Cardiac muscle cell (in vitro differentiated cells and primary cell): ENCODE results near the gene ACVR1. TPM values are rescaled to one million over a fixed set of nuclear protein-coding genes. Genes with fewer than 3 reads are reported as not detected.

Experiments used
- DNase-seq, 2 donors: peaks; one replicate each; pipeline versions ENCODE4 v3.0.0 to v3.0.0-alpha.2; 2010 to 2017; ENCODE audit warnings: low read depth in 1 of 2, low spot score in 1 of 2
- H3K27ac ChIP-seq: fragments of 200-600 bp; sonication (generic); 2 replicates; pipeline ENCODE4 v1.5.1; 2016
- H3K27me3 ChIP-seq: fragments of 200-600 bp; sonication (generic); 2 replicates; pipeline ENCODE4 v1.6.0; 2016; ENCODE audit warnings: control low read depth
- H3K36me3 ChIP-seq: fragments of 200-600 bp; sonication (generic); 2 replicates; pipeline ENCODE4 v1.5.1; 2016; ENCODE audit warnings: control low read depth
- H3K4me1 ChIP-seq: fragments of 200-600 bp; sonication (generic); 2 replicates; pipeline ENCODE4 v1.8.1; 2017; ENCODE audit warnings: low read depth, mild to moderate bottlenecking, mixed run types
- H3K4me3 ChIP-seq: fragments of 200-600 bp; sonication (generic); 2 replicates; pipeline ENCODE4 v1.5.1; 2016; ENCODE audit warnings: mild to moderate bottlenecking
- H3K9me3 ChIP-seq: fragments of 200-600 bp; sonication (generic); 2 replicates; pipeline ENCODE4 v1.5.1; 2017; ENCODE audit warnings: low read depth, mild to moderate bottlenecking, control low read depth
- polyA plus RNA-seq: library from polyadenylated mRNA; unstranded; fragments of >200 nt; fragmentation: Nextera tagmentation; extraction: Ambion mirVana; gene quantifications from 2 replicates; pipeline ENCODE4 v1.2.1, GENCODE V29; 2016
- total RNA-seq: library from RNA; depleted of rRNA; stranded (reverse); fragments of >200 nt; gene quantifications from 2 replicates; pipeline ENCODE4 v1.2.3, GENCODE V29; 2016
- TF ChIP-seq, protein P1 (sequence below): IDR thresholded peaks from 2 replicates; pipeline ENCODE4 v1.5.1; 2012; ENCODE audit warnings: low read depth, mild to moderate bottlenecking, low read length

Gene ACVR1
- total and polyA plus RNA-seq, 2 experiments from 2014 or later: 7.5 to 12.9 TPM

DNA sequence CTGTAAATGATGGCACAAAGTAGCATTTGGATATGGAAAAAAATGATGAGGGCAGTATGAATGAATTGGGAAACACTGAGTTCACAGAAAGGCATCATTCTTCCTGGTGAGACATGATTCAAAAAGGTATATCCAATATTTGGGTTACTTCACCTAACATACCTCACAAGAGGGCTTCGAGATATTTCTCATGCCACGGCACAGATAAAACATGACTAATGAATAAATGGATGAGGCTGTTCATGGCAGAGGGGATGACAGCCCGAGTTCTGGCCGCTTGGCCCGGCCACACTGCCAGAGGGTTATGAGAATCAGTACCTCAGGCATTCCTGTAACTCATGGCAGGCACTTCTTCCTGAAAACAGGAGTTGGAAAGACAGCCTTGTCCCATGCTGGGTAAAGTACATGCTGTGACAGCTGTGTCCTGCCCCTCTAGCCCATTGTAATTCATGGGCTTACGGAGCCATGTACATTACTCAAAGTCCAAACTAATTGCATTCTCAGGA lies 131.5 kb downstream of the ACVR1 start:
- Histone ChIP-seq H3K4me3 (no peak overlapping the region), H3K27me3 (no peaks in the 10 kb centered on the region), H3K9me3 (no peaks in the 10 kb centered on the region), H3K36me3 (no peaks in the 10 kb centered on the region), H3K27ac (no peak overlapping the region), H3K4me1 (no peaks in the 10 kb centered on the region)
- TF ChIP-seq, protein P1, sequence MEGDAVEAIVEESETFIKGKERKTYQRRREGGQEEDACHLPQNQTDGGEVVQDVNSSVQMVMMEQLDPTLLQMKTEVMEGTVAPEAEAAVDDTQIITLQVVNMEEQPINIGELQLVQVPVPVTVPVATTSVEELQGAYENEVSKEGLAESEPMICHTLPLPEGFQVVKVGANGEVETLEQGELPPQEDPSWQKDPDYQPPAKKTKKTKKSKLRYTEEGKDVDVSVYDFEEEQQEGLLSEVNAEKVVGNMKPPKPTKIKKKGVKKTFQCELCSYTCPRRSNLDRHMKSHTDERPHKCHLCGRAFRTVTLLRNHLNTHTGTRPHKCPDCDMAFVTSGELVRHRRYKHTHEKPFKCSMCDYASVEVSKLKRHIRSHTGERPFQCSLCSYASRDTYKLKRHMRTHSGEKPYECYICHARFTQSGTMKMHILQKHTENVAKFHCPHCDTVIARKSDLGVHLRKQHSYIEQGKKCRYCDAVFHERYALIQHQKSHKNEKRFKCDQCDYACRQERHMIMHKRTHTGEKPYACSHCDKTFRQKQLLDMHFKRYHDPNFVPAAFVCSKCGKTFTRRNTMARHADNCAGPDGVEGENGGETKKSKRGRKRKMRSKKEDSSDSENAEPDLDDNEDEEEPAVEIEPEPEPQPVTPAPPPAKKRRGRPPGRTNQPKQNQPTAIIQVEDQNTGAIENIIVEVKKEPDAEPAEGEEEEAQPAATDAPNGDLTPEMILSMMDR: no peak
- no peak for DNase-seq

DNA sequence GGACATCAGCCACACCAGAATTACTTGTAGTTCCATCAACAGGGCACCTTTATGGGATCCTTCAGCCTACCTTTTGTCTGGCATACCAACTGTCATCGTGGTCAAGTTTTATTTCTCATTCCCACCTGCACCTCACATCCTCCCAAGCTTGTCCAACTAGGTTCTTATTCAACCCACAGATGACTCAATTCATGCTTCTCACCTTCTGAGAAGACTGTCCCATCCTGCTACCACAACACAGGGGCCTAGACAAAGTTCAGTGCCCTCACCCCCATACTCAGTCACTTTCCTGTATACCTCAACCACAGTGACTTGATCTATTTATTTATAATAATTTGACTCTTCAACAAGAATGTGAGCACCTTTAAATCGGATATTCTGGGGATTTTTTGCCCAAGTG lies 133.1 kb downstream of the ACVR1 start:
- no peaks in the 10 kb centered on the region for H3K36me3 ChIP-seq
- no peak for DNase-seq
- TF ChIP-seq, protein P1: no peak
- no peak overlapping the region for H3K4me3 ChIP-seq
- H3K27me3 ChIP-seq: no peaks in the 10 kb centered on the region
- H3K4me1 ChIP-seq: no peaks in the 10 kb centered on the region
- H3K9me3 ChIP-seq: no peaks in the 10 kb centered on the region
- no peak overlapping the region for H3K27ac ChIP-seq

DNA sequence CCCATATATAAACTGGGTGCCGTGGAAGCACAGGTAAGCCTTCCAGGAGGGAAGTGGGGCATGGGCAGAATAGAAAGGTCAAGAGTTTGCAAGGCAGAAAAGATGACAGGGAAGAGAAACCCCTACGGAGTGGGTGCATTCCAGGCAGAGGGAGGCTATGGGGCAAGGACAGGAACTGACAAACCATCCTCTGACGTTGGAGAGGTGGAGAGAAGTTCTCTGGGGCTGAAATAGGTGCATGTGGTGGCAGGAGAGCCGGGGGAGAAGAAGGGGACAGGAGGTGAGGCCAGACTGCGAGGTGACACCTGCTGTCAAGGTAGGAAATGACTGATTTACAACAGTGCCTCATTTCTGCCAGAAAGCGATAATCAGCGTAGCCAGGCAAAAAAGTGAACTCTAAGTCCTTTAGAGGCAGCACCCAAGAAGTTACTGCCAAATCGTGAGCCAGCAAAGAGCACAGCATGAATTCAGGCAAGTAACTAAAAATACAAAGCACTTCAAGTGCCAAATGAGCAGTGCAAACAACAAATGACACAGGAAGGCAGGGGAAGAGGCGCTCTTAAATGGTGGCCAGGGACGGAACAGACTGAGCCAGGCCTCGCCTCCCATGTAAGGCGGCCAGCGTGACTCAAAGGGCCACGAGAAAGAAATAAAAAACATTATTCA lies 134.2 kb downstream of the ACVR1 start:
- DNase-seq: no peak

DNA sequence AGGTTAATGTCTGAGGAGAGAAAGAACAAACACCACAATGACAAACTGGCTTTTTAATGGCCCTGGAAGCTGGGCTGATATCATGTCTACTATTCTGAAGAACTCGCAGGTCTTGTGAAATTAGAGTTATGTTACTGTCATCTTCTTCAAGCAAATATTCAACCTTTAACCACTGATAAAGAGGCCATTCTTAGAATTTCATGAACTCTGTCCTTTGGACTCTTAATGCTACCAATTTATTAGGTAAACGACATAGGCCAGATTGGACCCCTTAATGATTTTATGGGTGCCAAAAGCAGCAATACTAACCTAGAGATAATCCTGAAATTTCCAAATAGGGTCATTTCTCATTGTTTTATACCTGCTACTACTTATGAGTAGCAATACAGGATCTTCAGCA lies 138.5 kb downstream of the ACVR1 start:
- no peak for DNase-seq
- TF ChIP-seq, protein P1: no peak
- Histone ChIP-seq H3K4me3 (no peak overlapping the region), H3K36me3 (peaks cover 15% of the 10 kb centered on the region), H3K9me3 (no peaks in the 10 kb centered on the region), H3K27ac (no peak overlapping the region), H3K4me1 (no peaks in the 10 kb centered on the region), H3K27me3 (no peaks in the 10 kb centered on the region)

More for the DNA sequence above, 134.2 kb downstream of the ACVR1 start:
- no peak overlapping the region for H3K27ac ChIP-seq
- H3K4me1 ChIP-seq: no peaks in the 10 kb centered on the region
- H3K4me3 ChIP-seq: no peak overlapping the region
- TF ChIP-seq, protein P1: no peak
- no peaks in the 10 kb centered on the region for H3K27me3 ChIP-seq
- no peaks in the 10 kb centered on the region for H3K9me3 ChIP-seq
- peaks cover 6% of the 10 kb centered on the region for H3K36me3 ChIP-seq

DNA sequence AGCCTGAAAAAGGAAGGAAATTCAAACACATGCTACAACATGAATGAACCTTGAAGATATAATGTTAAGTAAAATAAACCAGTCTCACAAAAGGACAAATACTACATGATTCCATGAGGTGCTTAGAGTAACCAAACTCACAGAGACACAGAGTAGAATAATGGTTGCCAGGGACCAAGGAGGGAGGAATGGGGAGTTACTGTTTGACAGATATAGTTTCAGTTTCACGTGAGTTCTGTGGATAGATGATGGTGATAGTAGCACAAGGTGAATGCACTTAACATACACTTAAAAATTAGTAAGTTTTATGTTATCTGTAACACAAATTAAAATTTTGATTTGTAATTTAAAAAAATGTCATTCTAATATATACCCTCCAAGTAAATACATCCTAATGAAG lies 140.6 kb downstream of the ACVR1 start:
- no peak overlapping the region for H3K27ac ChIP-seq
- TF ChIP-seq, protein P1: no peak
- no peak overlapping the region for H3K4me3 ChIP-seq
- no peaks in the 10 kb centered on the region for H3K9me3 ChIP-seq
- H3K36me3 ChIP-seq: peaks cover 15% of the 10 kb centered on the region
- no peak for DNase-seq
- no peaks in the 10 kb centered on the region for H3K27me3 ChIP-seq
- no peaks in the 10 kb centered on the region for H3K4me1 ChIP-seq
